Ishikawa (cell line): Measurements from ENCODE around the gene BCL2L1.

Source experiments
- CEBPB ChIP-seq: IDR thresholded peaks from 2 replicates; pipeline ENCODE4 v1.6.1; 2012
- CREB1 ChIP-seq: IDR thresholded peaks from 2 replicates; pipeline ENCODE4 v1.6.1; 2012; ENCODE audit warnings: low read depth
- EGR1 ChIP-seq: IDR thresholded peaks from 2 replicates; pipeline ENCODE4 v1.6.1; 2012
- EP300 ChIP-seq: IDR thresholded peaks from 2 replicates; pipeline ENCODE4 v1.6.1; 2012; ENCODE audit warnings: borderline replicate concordance
- FOXM1 ChIP-seq: IDR thresholded peaks from 2 replicates; pipeline ENCODE4 v1.6.1; 2012; ENCODE audit warnings: low read depth, borderline replicate concordance
- MAX ChIP-seq: IDR thresholded peaks from 2 replicates; pipeline ENCODE4 v1.6.1; 2012
- NFIC ChIP-seq: IDR thresholded peaks from 2 replicates; pipeline ENCODE4 v1.6.1; 2012
- RAD21 ChIP-seq: IDR thresholded peaks from 2 replicates; pipeline ENCODE4 v1.6.1; 2012; ENCODE audit warnings: low read depth
- REST ChIP-seq: IDR thresholded peaks from 2 replicates; pipeline ENCODE4 v1.6.1; 2012; ENCODE audit warnings: low read depth, mild to moderate bottlenecking
- TAF1 ChIP-seq: IDR thresholded peaks from 2 replicates; pipeline ENCODE4 v1.6.1; 2012; ENCODE audit warnings: low read depth, mild to moderate bottlenecking
- TCF12 ChIP-seq: IDR thresholded peaks from 2 replicates; pipeline ENCODE4 v1.6.1; 2012; ENCODE audit warnings: low read depth
- TEAD4 ChIP-seq: IDR thresholded peaks from 2 replicates; pipeline ENCODE4 v1.6.1; 2012
- USF1 ChIP-seq: IDR thresholded peaks from 2 replicates; pipeline ENCODE4 v1.6.1; 2012
- YY1 ChIP-seq: IDR thresholded peaks from 2 replicates; pipeline ENCODE4 v1.6.1; 2012; ENCODE audit warnings: low read depth
- ZBTB7A ChIP-seq: IDR thresholded peaks from 2 replicates; pipeline ENCODE4 v1.6.1; 2012; ENCODE audit warnings: low read depth

BCL2L1 gene

GRCh38 chr20:31654534-31654933 lies 68.1 kb downstream of the BCL2L1 start:
- TF ChIP-seq ZBTB7A, result no peak

- TF ChIP-seq RAD21 (no peak), TAF1 (no peak), TEAD4 (no peak), CEBPB (no peak), USF1 (no peak), ZBTB7A (no peak), CREB1 (no peak), REST (no peak), EP300 (no peak), MAX (no peak), YY1 (no peak), NFIC (no peak), EGR1 (no peak), TCF12 (no peak)
Measured at GRCh38 chr20:31653561-31653960, 69.1 kb downstream of the BCL2L1 start.

- TF ChIP-seq TCF12 (no peak), MAX (no peak), FOXM1 (no peak), TAF1 (no peak), EGR1 (no peak), EP300 (no peak), CEBPB (no peak), REST (no peak), ZBTB7A (no peak), RAD21 (no peak), TEAD4 (no peak), CREB1 (no peak), YY1 (no peak), NFIC (no peak; the same call in 1 of the 2 replicates), USF1 (no peak)
Measured at GRCh38 chr20:31652917-31653396, 69.7 kb downstream of the BCL2L1 start.

- TF ChIP-seq TCF12, result no peak
- TF ChIP-seq TEAD4, result no peak
- TF ChIP-seq CREB1, result no peak
- TF ChIP-seq REST, result no peak
- TF ChIP-seq EP300, result no peak
Measured at GRCh38 chr20:31644701-31645100, 78.0 kb downstream of the BCL2L1 start.

- TF ChIP-seq CREB1, result no peak
- TF ChIP-seq EP300, result no peak
- no peak for TF ChIP-seq ZBTB7A
- no peak for TF ChIP-seq FOXM1
- no peak for TF ChIP-seq RAD21
- no peak for TF ChIP-seq EGR1
- no peak for TF ChIP-seq TCF12
- no peak for TF ChIP-seq TAF1
- TF ChIP-seq TEAD4, result no peak
- TF ChIP-seq MAX, result no peak
Measured at GRCh38 chr20:31643522-31643921, 79.1 kb downstream of the BCL2L1 start.
